Keratinocyte (primary cell): Measurements from ENCODE around the gene NEUROG1. TPM values are rescaled to one million over a fixed set of nuclear protein-coding genes. Genes with fewer than 3 reads are reported as not detected.

Experiments
- DNase-seq: peaks from one replicate; pipeline ENCODE4 v3.0.0-alpha.2; 2011; ENCODE audit warnings: low read depth, missing footprints, low spot score
- FAIRE-seq: peaks from 2 replicates; lab custom pipeline; 2011; peaks lifted over from hg19 to GRCh38; lab: Jason Lieb, UNC
- H2AFZ ChIP-seq: 2 replicates; pipeline ENCODE4 v1.6.0; 2012; ENCODE audit warnings: low read length, control low read depth, inconsistent platforms; ENCODE audit not compliant: control insufficient read depth
- H3K27ac ChIP-seq: 2 replicates; pipeline ENCODE4 v1.5.1; 2011; ENCODE audit warnings: low read length; ENCODE audit not compliant: control insufficient read depth, insufficient read depth
- H3K27me3 ChIP-seq: 3 replicates; pipeline ENCODE4 v1.6.0; 2011; ENCODE audit warnings: low read length; ENCODE audit not compliant: control insufficient read depth, insufficient read depth; ENCODE audit errors: extremely low read depth
- H3K36me3 ChIP-seq, 2 experiments: 2 replicates in 1 of 2; 3 replicates in 1 of 2; pipeline ENCODE4 v1.5.1; 2011; ENCODE audit warnings: low read length in 2 of 2, mild to moderate bottlenecking in 1 of 2; ENCODE audit not compliant: control insufficient read depth in 2 of 2, insufficient read depth in 2 of 2; ENCODE audit errors: extremely low read depth in 1 of 2
- H3K4me1 ChIP-seq: 3 replicates; pipeline ENCODE4 v1.5.1; 2011; ENCODE audit warnings: low read length; ENCODE audit not compliant: control insufficient read depth, insufficient read depth; ENCODE audit errors: extremely low read depth
- H3K4me2 ChIP-seq: 3 replicates; pipeline ENCODE4 v1.6.0; 2011; ENCODE audit warnings: low read depth, low read length; ENCODE audit not compliant: control insufficient read depth, insufficient read depth; ENCODE audit errors: extremely low read depth
- H3K4me3 ChIP-seq, 3 experiments: fragments of 200-600 bp in 1 of 3; sonication (generic) in 1 of 3; 2 replicates in 2 of 3; 3 replicates in 1 of 3; pipeline ENCODE4 v1.5.1; 2011 to 2016; ENCODE audit warnings: low read length in 3 of 3, mild to moderate bottlenecking in 3 of 3, control low read depth in 2 of 3, inconsistent platforms in 1 of 3, low read depth in 1 of 3, mixed read lengths in 1 of 3, mixed run types in 1 of 3, moderate library complexity in 1 of 3; ENCODE audit not compliant: control insufficient read depth in 2 of 3, insufficient read depth in 2 of 3; ENCODE audit errors: extremely low read depth in 1 of 3
- H3K79me2 ChIP-seq: 2 replicates; pipeline ENCODE4 v1.6.0; 2012; ENCODE audit warnings: low read length; ENCODE audit not compliant: control insufficient read depth, insufficient read depth
- H3K9ac ChIP-seq: 3 replicates; pipeline ENCODE4 v1.6.0; 2011; ENCODE audit warnings: low read length; ENCODE audit not compliant: control insufficient read depth, insufficient read depth; ENCODE audit errors: extremely low read depth
- H3K9me1 ChIP-seq: 3 replicates; pipeline ENCODE4 v1.6.0; 2011; ENCODE audit warnings: low read length; ENCODE audit not compliant: control insufficient read depth, insufficient read depth; ENCODE audit errors: extremely low read depth
- H3K9me3 ChIP-seq: 2 replicates; pipeline ENCODE4 v1.5.1; 2012; ENCODE audit warnings: low read depth, low read length; ENCODE audit not compliant: control insufficient read depth
- H4K20me1 ChIP-seq: 3 replicates; pipeline ENCODE4 v1.6.0; 2011; ENCODE audit warnings: low read length; ENCODE audit not compliant: control insufficient read depth, insufficient read depth; ENCODE audit errors: extremely low read depth
- EZH2 ChIP-seq: IDR thresholded peaks from one replicate; pipeline ENCODE4 v1.6.1; 2012; ENCODE audit warnings: inconsistent platforms, mild to moderate bottlenecking, low read length, moderate library complexity
- dilution Hi-C: fragments of 300-500 bp; cut with MboI; formaldehyde crosslinking; loops from one replicate; pipeline ENCODE4 v1.7.0; 2020; ENCODE audit warnings: low sequenced_read_pairs; ENCODE audit not compliant: extremely low pct_ligation_motif_present
- polyA plus RNA-seq, 5 experiments: library from polyadenylated mRNA; depleted of rRNA in 3 of 5; stranded (reverse) in 3 of 5; stranded (forward) in 1 of 5; unstranded in 1 of 5; fragments of >200 nt; gene quantifications; 1 replicate in 1 of 5; 2 replicates in 3 of 5; 3 replicates in 1 of 5; pipeline versions ENCODE4 v1.2.1 to v1.2.3, GENCODE V29; 2011 to 2012; ENCODE audit warnings: missing spikeins in 2 of 5, low read depth in 1 of 5, low replicate concordance in 1 of 5
- TF ChIP-seq, protein P1 (sequence below), 3 experiments: IDR thresholded peaks in 1 of 3; conservative IDR thresholded peaks in 1 of 3; optimal IDR thresholded peaks in 1 of 3; 2 replicates in 2 of 3; 3 replicates in 1 of 3; pipeline versions ENCODE3 to v1.5.1; 2011; ENCODE audit warnings: low read length in 3 of 3, mild to moderate bottlenecking in 3 of 3, moderate library complexity in 2 of 3, control low read depth in 1 of 3, inconsistent platforms in 1 of 3; ENCODE audit not compliant: insufficient read depth in 2 of 3; ENCODE audit errors: extremely low read depth in 1 of 3

The NEUROG1 gene
- polyA plus RNA-seq, 1 donor (not counting 4 experiments of a cell fraction or from before 2014, with no cell fraction given), result not detected

DNA sequence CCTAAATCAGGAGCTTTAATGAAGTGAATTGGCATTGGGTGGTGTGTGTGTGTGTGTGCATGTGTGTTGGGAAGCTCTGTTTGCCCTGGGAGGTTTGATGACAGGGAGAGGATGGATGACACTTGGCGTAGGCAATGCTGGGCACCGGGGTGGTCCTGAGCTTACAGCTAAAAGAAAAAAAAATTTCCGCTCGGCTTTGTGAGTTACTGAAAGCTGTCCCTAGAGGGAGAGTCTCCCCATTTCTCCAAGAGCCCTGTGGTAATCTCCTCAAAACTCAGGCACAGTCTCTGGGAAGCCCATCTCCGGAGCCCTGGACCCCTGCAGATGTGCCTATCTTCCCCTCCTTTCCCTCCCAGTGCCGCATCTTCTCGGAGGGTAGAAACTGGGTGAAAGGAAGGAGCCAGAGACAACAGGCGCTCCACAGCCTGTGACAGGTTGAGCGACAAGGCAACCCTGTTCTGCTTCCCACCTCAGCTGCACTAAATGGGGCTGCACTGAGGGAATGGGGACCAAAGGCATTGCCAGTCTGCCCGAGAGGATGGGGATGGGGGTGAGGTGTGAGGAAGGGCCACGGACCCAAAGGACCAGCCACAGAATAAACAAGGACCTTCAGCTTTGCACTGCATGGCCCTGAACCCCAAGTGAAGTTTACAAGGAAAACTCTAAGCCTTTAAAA lies 47.8 kb downstream of the NEUROG1 start:
- no peak overlapping the region for H3K9ac ChIP-seq
- FAIRE-seq (peak; percentile 49), DNase-seq (no peak)
- no peak overlapping the region for H3K27ac ChIP-seq
- no peaks in the 10 kb centered on the region for H3K36me3 ChIP-seq
- H3K4me3 ChIP-seq, result no peak overlapping the region
- no peaks in the 10 kb centered on the region for H4K20me1 ChIP-seq
- no peaks in the 10 kb centered on the region for H3K27me3 ChIP-seq
- H3K4me2 ChIP-seq, result no peak overlapping the region
- dilution Hi-C loops, result no loop called here
- H3K9me3 ChIP-seq, result no peaks in the 10 kb centered on the region
- H3K9me1 ChIP-seq, result peaks cover 2% of the 10 kb centered on the region
- no peak overlapping the region for H2AFZ ChIP-seq
- no peaks in the 10 kb centered on the region for H3K79me2 ChIP-seq
- peaks cover 24% of the 10 kb centered on the region for H3K4me1 ChIP-seq
- TF ChIP-seq, protein P1, sequence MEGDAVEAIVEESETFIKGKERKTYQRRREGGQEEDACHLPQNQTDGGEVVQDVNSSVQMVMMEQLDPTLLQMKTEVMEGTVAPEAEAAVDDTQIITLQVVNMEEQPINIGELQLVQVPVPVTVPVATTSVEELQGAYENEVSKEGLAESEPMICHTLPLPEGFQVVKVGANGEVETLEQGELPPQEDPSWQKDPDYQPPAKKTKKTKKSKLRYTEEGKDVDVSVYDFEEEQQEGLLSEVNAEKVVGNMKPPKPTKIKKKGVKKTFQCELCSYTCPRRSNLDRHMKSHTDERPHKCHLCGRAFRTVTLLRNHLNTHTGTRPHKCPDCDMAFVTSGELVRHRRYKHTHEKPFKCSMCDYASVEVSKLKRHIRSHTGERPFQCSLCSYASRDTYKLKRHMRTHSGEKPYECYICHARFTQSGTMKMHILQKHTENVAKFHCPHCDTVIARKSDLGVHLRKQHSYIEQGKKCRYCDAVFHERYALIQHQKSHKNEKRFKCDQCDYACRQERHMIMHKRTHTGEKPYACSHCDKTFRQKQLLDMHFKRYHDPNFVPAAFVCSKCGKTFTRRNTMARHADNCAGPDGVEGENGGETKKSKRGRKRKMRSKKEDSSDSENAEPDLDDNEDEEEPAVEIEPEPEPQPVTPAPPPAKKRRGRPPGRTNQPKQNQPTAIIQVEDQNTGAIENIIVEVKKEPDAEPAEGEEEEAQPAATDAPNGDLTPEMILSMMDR (optimal IDR thresholded peaks at IDR 0.05 in 1 of 3, IDR thresholded peaks at IDR 0.05 in 1 of 3, conservative IDR thresholded peaks at IDR 0.05 in 1 of 3; ENCODE audit: extremely low read depth in 1 of 3, insufficient read depth in 2 of 3, low read length in 3 of 3), result no peak
- peak; percentile 11 for TF ChIP-seq EZH2

DNA sequence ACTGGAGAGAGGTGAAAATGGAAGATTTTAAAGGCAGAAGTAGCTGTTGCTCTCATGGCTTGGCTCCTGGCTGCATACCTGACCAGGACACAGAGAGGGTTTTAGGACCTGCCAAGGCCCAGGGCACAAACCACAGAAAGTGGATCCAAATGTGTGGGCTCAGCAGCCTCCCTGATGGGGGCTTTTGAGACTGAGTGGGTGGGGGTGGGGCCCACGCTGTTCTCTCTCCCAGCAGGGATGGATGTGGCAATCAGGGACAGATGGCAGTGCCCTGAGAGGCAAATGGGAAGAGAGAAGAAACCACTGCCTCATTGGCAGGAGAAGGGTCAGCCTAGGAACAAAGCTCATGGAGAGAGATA lies 48.7 kb downstream of the NEUROG1 start:
- Histone ChIP-seq H3K9me1 (no peaks in the 10 kb centered on the region), H3K4me2 (no peak overlapping the region), H3K36me3 (no peaks in the 10 kb centered on the region), H3K27ac (no peak overlapping the region), H3K4me1 (peaks cover 15% of the 10 kb centered on the region), H3K79me2 (no peaks in the 10 kb centered on the region), H2AFZ (no peak overlapping the region), H3K9ac (no peak overlapping the region), H3K9me3 (no peaks in the 10 kb centered on the region), H3K27me3 (no peaks in the 10 kb centered on the region), H3K4me3 (no peak overlapping the region), H4K20me1 (no peaks in the 10 kb centered on the region)
- FAIRE-seq, result no peak
- DNase-seq, result no peak
- no peak for TF ChIP-seq EZH2
- TF ChIP-seq, protein P1 (optimal IDR thresholded peaks at IDR 0.05 in 1 of 3, IDR thresholded peaks at IDR 0.05 in 1 of 3, conservative IDR thresholded peaks at IDR 0.05 in 1 of 3; ENCODE audit: extremely low read depth in 1 of 3, insufficient read depth in 2 of 3, low read length in 3 of 3), result no peak
- dilution Hi-C loops, result no loop called here
